GM19463 (cell line): ENCODE measurements around the gene DVL3.
"Not testable (repeated sequence)": the region's sequence is repeated elsewhere in the genome, so short reads cannot be mapped to it uniquely, and the experiment has no call there.

ENCODE experiments used
- ATAC-seq: cut with Tn5 transposase; IDR thresholded peaks from one replicate; pipeline ENCODE4 v1.9.1; 2021; ENCODE audit warnings: mild to moderate bottlenecking, moderate library complexity; ENCODE audit not compliant: unreplicated experiment

Gene DVL3

DNA sequence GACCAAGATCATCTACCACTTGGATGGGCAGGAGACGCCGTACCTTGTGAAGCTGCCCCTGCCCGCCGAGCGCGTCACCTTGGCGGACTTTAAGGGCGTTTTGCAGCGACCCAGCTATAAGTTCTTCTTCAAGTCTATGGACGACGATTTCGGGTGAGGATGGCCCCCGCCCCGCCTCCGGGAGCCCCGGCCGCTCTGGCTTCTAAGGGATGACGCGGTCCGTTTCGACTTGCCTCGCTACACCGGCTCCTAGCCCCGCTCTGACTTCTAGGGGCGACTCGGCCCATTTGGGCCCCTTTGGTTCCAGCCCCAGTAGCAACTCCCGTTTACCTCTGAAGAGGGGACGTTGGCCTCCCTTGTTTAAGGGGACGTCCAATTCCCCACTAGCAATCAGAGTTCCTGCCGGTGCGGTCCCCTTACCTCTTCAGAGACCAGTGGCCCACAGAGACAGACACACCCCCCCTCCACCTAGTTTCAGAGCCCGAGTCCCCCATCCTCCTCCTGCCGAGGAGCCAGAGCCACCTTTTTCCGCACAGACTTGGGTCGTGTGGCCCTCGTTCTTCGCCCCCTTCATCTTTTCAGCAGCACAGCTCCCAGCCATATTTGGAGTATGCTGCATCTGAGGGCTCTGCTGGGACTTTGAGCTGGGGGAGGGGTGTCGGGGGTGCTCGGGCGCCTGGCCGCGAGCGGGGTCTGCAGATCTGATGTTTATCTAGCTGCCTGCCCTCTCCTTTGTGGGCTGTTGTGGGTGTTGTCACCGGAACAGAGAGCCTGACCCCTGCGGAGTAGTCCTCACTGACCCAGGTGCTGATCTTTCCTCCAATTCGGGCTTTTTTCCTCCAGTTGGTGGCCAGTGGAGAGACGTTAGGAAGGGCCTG, 706 bp downstream of the DVL3 start:
- ATAC-seq: peak; percentile 19

DNA sequence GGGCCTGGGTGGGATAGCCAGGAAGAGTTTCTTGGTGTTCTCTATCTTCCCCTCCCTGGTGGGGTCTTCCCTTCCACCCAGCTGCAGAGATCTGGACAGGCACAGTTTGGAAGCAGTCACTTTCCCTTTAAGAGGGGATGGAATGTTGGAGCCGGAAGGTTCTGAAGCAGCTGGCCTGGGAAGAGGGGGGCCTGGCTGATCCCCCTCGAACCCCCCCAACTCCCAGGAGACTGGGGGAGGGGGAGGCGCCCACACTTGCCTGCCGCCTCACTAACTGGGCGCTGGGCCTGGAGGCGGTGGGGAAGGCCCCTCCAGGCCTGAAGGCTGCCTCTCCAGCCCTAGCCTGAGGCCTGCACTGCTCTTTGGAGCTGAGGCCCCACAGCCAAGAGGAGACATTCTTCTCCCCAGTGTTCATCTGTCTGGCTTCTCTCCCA, 1.4 kb downstream of the DVL3 start:
- no peak for ATAC-seq

DNA sequence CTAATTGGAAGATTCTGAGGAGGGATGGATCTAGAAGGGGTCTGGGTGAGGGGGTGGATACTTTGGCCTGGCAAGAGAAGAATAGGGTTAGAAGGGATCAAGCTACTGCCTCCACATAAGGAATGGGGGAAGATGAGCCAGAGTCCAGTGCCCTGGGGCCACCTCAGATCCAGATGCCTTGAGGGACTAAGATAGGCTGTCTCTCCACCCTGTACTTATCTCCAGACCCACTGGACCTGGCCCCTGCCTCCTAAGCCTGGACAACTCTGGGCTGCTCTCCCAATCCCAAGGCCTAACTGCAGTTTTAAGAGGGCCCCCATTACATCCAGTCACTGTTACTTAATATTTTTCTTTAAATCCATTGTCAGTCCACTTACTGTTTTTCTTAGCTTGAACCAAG, 2.0 kb downstream of the DVL3 start:
- ATAC-seq: no peak

DNA sequence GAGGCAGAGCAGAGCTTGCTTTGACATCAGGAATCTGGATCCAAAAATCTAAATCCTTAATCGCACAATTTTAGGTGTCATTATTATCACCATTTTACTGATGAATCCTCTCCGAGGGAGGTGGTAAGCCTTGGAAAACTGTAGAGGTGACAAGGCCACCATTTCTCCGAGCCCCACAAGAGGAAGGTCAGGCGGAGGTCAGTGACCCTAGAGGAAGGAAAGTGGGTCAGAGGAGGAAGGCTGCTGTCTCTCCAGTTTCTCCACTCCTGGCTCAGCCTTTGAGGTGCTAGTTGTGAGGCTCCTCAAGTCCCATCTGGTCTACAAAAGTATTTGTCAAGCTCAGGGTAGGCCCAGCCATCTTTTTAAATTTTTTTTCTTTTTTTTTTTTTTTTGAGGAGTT, 3.2 kb downstream of the DVL3 start:
- ATAC-seq: no peak

DNA sequence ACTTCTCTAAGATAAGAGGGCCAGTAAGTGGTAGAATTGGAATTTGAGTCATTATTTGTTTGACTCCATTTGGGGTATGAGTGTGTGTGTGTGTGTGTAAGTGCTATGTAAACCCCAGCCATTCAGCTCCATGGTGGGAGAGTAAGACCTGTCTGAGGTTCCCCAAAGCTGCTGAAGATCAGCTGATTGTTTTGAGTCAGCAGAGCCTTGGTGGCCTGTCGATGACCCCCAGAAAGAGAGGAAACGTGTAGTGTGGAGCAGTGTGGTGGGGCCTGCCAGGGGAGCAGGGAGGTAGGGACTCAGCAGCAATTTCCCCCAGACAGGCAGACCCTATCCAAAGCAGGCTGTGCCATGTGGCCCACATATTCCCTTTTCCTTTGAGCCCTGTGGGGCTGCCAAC, 5.3 kb downstream of the DVL3 start:
- peak; percentile 47 for ATAC-seq

DNA sequence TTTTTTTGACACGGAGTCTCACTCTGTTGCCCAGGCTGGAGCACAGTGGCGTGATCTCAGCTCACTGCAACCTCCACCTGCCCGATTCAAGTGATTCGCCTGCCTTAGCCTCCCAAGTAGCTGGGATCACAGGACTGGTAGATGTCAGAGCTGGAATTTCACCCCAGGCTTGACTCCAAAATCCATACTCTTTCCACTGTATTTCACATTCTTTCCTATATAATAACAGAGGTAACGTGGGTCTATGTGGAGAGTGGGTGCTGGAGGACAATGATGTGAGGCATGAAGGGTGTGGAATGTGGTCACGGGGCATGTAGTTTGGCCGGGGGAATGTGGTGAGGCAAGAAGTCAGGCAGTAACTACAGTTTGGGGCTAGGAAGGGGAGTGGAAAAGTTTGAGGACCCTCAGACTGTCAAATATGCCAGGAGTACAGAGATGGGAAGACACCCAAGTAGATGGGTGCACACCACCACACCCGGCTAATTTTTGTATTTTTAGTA, 7.4 kb downstream of the DVL3 start:
- not testable (repeated sequence) for ATAC-seq

DNA sequence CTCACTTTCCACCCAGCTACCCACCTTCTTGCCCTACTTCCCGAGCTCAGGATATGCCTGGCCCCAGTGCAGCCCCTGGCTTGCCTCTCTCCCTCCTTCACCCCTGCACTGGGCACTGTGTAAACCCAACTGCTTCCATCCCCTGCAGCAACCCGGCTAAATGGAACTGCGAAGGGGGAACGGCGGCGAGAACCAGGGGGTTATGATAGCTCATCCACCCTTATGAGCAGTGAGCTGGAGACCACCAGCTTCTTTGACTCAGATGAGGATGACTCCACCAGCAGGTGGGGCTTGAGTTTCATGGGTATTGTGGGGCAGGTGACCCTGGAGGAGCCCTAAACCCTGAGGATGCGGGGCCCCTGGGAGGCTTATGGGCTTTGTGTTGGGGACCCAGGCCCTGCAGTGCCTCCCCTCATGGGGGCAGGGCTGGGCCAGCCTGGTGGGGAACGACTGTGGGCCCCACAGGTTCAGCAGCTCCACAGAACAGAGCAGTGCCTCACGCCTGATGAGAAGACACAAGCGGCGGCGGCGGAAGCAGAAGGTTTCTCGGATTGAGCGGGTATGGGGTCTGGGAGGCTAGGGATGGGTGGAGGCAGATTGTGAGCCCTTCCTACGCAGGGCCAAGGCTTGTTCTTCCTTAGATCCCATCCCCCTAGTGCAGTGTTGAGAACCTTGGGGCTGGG, 9.6 kb downstream of the DVL3 start:
- no peak for ATAC-seq

DNA sequence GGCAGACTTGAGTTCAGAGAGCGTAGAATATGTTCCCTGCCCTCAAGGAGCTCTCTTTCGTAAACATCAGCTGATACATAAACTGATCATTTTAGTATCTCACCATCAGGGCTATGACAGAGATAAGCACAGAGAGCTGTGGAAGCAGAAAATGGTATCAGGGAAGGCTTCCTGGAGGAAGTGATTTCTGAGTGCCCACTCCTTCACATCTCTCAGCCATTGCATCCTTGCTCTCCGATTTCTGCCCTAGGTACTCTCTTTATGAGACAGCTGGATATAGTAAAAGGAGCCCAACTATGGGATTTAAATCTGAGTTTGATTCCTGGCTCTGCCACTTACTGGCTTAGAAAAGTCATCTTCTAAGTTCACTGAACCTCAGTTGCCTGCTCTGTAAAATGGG, 10.4 kb downstream of the DVL3 start:
- no peak for ATAC-seq

DNA sequence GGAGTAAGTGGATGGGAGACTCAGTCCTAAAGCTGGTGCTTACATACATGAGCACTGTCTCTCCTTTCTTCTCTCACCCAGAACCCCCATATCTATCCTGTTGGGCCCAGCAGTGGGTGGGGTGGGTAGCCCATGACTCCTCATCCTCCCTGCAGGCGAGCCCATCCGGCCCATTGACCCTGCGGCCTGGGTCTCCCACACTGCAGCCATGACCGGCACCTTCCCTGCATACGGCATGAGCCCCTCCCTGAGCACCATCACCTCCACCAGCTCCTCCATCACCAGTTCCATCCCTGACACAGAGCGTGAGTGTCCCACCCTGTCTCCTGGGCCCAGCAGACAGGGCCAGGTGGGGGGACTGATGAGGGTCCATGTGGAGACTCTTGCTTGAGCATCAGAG, 11.5 kb downstream of the DVL3 start:
- no peak for ATAC-seq

DNA sequence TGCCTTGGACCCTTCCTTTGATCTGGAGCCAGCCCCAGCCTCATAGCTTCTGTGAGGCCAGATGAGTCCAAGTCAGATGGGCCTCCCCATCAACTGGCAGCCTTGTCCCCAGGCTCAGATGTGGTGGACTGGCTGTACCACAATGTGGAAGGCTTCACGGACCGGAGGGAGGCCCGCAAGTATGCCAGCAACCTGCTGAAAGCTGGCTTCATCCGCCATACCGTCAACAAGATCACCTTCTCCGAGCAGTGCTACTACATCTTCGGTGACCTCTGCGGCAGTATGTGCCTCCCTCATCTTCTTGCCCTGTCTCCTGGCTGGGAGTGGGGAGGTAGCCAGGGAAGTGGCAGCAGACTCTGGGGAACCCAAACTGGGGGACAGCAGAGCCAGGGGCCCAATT, 12.6 kb downstream of the DVL3 start:
- ATAC-seq: no peak

DNA sequence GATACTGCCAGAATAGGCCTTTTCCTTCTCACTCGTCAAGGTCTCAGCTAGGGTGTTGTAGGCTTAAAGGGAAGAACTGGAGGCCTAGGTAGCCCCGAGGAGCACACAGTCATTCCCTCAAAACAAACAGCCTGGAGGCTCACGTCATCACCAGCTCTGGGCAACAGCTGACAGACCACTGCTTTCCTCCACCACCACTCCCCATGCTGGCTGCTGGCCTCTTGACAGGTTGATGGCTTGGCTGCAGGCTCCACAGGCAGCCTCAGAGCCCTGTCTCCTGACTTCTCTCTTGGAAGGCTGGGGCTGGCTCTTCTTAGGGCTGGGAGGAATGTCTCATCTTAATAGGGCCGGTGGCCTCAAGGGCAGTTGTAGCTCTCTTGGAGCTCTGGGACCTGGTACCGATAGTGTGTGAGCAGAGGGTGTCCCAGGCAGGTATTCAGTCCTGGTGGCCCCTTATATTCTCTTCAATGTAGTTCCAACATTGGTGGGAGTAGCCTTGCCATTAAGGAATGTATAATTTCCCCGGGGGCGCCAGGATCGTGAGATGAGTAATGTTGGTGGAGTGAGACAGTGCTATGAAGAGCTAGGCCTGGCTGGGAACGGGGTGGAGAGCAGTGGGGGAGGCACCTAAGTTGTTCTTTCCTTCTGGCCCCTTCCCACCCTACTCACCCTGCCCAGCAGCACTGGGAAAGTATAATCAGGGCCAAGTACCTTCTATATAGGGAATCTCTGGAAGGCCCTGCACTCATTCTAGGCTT, 13.4 kb downstream of the DVL3 start:
- no peak for ATAC-seq

DNA sequence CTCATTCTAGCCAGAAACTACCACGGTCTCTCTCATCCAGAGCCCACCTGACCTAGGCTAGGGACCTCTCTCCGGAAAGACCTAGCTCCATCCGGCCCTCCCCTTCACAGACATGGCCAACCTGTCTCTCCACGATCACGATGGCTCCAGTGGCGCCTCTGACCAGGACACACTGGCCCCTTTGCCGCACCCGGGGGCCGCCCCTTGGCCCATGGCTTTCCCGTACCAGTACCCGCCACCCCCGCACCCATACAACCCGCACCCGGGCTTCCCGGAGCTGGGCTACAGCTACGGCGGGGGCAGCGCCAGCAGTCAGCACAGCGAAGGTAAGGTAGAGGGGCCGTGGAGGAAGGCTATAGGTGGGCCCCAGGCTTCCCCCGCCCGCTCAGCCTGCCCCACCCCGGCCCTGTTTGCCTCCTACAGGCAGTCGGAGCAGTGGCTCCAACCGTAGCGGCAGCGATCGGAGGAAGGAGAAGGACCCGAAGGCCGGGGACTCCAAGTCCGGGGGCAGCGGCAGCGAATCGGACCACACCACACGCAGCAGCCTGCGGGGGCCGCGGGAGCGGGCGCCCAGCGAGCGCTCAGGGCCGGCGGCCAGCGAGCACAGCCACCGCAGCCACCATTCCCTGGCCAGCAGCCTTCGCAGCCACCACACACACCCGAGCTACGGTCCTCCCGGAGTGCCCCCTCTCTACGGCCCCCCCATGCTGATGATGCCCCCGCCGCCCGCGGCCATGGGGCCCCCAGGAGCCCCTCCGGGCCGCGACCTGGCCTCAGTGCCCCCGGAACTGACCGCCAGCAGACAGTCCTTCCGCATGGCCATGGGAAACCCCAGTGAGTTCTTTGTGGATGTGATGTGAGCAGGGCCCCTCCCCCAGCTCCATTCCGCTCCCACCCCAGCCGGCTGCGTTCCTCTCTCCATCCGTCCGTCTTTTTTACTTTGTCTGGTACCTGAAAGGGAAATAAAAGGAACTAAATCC, 15.0 kb downstream of the DVL3 start:
- no peak for ATAC-seq

DNA sequence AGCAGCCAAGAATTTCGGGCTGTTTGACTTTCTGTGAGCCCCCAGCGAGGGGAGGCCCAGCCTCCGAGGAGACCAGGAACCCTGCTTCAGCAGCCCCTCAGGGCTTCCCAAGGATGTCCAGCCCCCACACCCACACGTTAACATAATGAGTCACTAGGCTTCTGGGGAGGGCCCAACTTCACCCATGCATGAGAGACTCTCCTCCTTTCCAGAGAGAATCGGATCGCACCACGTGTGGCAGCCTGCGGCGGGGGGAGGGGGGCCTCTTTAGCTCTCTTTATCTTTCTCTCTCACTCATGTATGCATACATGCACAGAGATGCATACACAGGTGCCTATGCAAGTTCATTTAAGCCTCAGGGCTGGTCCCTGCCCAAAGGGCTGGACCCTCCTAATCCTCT, 16.4 kb downstream of the DVL3 start:
- no peak for ATAC-seq

DNA sequence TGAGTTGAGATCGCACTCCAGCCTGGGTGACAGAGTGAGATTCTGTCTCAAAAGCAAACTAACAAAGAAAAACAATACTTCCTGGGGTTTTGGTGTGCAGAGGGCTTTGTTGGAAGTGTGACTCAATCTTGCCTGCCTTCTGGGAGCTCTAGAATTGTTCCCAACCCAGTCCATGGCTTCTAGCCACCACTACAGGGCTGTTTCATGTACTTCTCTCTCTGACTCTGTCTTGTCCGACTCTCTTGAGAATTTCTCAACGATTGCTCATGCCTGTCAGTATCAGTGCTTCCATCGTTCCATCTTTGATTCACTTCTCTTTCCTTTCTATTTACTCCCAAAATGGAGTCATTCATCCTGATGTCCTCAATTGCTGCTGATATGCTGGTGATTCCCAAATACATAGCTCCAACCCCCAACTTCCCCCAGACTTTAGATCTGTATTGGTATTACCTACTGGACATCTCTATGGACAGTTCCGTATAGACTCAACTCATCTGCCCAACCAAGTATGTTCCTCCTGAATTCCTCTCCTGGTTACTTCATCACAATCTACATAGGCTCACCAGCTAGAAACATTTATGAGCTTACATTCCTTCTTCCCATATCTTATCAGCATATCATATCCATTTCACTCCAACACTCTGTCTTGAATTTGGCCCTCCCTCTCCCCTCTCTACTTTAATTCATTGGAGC, 17.6 kb downstream of the DVL3 start:
- ATAC-seq: no peak

DNA sequence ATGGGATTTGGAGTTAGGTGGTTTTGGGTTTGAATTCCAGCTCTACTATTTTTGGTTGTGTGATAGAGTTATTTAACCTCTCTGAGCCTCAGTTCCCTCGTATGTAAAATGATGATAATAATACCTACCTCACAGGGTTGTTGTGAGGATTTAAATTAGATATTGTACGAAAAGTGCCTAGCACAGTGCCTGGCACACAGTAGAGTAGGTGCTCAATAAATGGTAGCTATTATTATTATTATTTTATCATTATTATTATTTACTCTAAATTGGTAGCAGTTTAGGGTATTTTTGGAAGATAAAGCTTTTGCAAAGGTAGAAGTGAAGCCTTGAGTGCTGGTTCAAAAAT, 18.2 kb downstream of the DVL3 start:
- ATAC-seq: no peak

DNA sequence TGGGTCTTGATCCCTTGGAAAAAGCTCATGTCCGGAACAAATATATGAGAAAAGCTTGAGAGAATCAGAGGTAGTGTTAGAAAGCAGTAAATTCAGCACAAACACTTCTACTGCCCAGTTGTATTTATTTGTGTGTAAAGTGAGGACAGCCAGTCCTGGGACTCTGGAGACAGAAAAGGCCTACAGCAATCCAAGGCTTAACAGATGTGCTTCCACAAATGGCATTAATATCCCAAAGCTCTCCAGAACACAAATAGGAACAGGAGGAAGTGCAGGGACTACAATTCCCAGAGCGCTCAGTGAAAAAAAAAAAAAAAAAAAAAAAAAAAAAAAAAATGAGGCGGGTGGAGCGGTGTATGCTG, 19.1 kb downstream of the DVL3 start:
- no peak for ATAC-seq

DNA sequence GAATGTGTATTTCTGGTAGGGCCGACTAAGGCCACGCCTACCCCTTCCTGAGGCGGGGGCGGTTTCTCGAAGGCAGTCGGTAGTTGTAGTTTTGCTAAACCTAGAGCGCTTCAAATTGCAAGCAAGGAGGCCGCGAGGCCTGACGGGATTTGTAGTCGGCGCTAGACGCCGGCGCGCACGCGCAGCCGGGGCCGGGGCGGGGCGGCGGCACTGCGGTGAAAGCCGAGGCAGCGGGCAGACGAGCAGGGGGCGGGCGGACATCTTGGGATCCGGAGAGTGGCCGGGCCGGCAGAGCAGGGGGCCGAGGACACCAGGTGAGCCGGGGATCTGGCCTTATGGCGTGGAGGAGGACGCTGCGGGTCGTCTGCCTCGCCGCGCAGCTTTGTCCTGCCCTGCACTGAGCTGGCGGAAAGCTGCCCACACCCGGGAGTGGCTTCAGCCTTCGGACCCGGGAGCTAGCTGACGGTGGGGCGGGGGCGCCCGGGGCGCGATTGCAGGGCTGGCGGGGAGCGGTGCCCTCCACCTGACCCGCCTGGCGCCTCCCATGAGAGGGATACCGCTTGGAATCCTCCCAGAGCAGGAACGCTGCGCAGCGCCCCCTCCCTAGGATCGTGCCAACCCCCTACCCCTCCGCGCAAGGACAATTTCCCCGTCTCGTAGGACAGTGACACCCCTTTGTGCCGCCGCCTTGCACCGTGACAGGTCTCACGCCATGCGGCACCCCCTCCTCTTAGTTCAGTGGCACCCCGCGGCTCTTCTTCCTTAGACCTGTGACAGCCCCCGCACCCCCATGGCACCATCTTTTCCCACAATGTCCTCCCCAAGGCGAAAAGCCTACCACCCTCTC, 19.7 kb downstream of the DVL3 start, which contains the start of gene AP2M1:
Gene AP2M1 (plus strand): TSS at position 210 of the 847 bp plus-strand sequence. CDS start 2,139 bp downstream, outside the sequence.
- peak; percentile 95 for ATAC-seq

DNA sequence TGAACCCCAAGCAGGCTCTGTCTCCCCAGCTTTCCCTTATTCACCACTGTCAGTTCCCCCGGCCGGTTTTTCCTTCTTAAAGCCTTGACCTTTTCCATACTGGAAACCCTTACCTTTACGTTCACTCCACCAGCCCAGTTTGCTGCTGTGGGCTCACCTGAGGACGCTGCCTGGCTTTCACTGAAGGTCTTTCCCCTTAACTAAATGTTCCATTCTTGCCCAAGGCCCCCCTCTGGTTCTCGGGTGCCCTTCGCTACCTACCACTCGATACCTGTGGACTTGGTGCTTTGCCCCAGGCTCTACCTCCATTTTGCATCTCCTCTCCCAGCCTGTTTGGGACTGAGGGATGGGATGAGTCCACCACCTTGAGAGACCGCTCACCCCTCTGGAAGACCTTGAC, 20.3 kb downstream of the DVL3 start:
- no peak for ATAC-seq

DNA sequence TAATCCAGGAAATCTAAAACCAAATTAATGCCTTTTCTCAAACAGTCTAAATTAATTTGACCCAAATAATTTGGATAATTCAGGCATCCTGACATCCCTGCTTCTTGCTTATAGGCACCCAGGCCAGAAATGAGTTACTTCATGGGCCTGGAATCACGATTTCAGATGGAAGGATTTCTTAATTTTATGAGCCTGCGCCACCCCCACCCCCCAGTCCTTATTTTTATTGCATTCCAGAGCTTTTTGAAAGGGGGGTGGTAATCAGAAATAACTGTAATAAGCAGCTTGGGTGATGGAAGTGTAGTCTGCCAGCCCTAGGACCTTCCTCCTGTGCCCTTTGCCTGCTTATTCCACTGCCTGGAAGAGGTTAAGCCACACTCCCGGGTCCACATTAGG, 20.8 kb downstream of the DVL3 start:
- no peak for ATAC-seq
